SH-SY5Y (cell line): ENCODE measurements around the gene EVPL.

Source experiments
- GATA2 ChIP-seq: IDR thresholded peaks from 2 replicates; pipeline ENCODE4 v1.6.1; 2011; ENCODE audit warnings: mild to moderate bottlenecking, low read depth, low read length
- GATA3 ChIP-seq: IDR thresholded peaks from 2 replicates; pipeline ENCODE4 v1.6.1; 2011; ENCODE audit warnings: low read depth, mild to moderate bottlenecking, low read length, moderate library complexity

GRCh38 chr17:76000755-76001521 is 26.2 kb downstream of the EVPL start, which contains the start of gene CDK3:
- TF ChIP-seq GATA2 (no peak), GATA3 (no peak)
